Spleen (tissue), 7 donors: ENCODE measurements around the gene GRIK5.

Experiments
- POLR2A ChIP-seq, 3 donors: fragments of 450-650 bp; IDR thresholded peaks; one replicate each; pipeline ENCODE4 v1.5.1; 2017; ENCODE audit warnings: antibody characterized with exemption in 3 of 3, mild to moderate bottlenecking in 1 of 3
- POLR2AphosphoS5 ChIP-seq, 3 donors: sonication (generic); formaldehyde crosslinking; IDR thresholded peaks; one replicate each; pipeline ENCODE4 v1.5.1; 2017; ENCODE audit warnings: antibody characterized with exemption in 3 of 3
- TF ChIP-seq, protein P1 (sequence below), 11 experiments: fragments of 200-600 bp in 7 of 11; fragments of 450-650 bp in 4 of 11; sonication (generic) in 4 of 11; IDR thresholded peaks in 8 of 11; conservative IDR thresholded peaks in 3 of 11; 1 replicate in 7 of 11; 2 replicates in 4 of 11; pipeline versions ENCODE4 v1.4.0 to v1.8.0; 2016 to 2021; ENCODE audit warnings: antibody characterized with exemption in 11 of 11, inconsistent platforms in 4 of 11, mild to moderate bottlenecking in 1 of 11
- donor health status: DM: no; HTN: no; CAD: no; lungs with moderate emphysema.
- donor health status: DM: no; HTN: no; CAD: no.
- donor health status: DM: no; HTN: no; CAD: no.

DNA sequence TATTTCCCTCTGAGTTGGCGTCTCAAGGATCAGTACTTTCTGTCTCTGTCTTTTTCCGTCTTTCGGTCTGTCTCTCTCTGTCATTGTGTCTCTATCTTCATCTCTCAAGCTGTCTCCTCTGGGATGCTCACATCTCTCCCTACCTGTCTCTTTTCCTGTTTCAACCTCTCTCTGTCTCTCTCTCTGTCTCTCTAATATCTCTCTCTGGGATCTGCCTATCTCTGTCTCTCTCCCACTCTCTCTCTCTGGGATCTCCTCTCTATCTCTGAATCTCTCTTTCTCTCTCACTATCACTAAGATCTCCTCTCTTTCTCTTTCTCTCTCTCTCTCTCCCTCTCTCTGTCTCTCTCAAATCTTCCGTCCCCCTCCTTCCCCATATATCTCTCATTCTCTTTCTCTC is 80.0 kb downstream of the GRIK5 start:
- TF ChIP-seq, protein P1, sequence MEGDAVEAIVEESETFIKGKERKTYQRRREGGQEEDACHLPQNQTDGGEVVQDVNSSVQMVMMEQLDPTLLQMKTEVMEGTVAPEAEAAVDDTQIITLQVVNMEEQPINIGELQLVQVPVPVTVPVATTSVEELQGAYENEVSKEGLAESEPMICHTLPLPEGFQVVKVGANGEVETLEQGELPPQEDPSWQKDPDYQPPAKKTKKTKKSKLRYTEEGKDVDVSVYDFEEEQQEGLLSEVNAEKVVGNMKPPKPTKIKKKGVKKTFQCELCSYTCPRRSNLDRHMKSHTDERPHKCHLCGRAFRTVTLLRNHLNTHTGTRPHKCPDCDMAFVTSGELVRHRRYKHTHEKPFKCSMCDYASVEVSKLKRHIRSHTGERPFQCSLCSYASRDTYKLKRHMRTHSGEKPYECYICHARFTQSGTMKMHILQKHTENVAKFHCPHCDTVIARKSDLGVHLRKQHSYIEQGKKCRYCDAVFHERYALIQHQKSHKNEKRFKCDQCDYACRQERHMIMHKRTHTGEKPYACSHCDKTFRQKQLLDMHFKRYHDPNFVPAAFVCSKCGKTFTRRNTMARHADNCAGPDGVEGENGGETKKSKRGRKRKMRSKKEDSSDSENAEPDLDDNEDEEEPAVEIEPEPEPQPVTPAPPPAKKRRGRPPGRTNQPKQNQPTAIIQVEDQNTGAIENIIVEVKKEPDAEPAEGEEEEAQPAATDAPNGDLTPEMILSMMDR (IDR thresholded peaks at IDR 0.05 in 8 of 11, conservative IDR thresholded peaks at IDR 0.05 in 3 of 11) = no peak
- TF ChIP-seq POLR2AphosphoS5 (IDR thresholded peaks at IDR 0.05) (no peak), POLR2A (IDR thresholded peaks at IDR 0.05) (no peak)
